SK-N-MC (cell line): ENCODE results near the gene INPP5A.

Experiments
- DNase-seq: peaks from one replicate; pipeline ENCODE4 v3.0.0-alpha.2; 2011; ENCODE audit warnings: low read depth, low spot score
- H3K27ac ChIP-seq: fragments of 200-600 bp; sonication (generic); 2 replicates; pipeline ENCODE4 v1.5.1; 2016; ENCODE audit warnings: mixed run types
- H3K36me3 ChIP-seq: fragments of 200-600 bp; sonication (generic); 2 replicates; pipeline ENCODE4 v1.6.1; 2017; ENCODE audit warnings: antibody characterized with exemption, low read length, mixed read lengths; ENCODE audit not compliant: insufficient read depth
- H3K4me3 ChIP-seq: fragments of 200-600 bp; sonication (generic); 2 replicates; pipeline ENCODE4 v1.5.1; 2016
- H3K9ac ChIP-seq: fragments of 200-600 bp; sonication (generic); 2 replicates; pipeline ENCODE4 v1.8.0; 2017; ENCODE audit warnings: mixed run types, mixed read lengths; ENCODE audit not compliant: insufficient read length
- H3K9me3 ChIP-seq: fragments of 200-600 bp; sonication (generic); 2 replicates; pipeline ENCODE4 v1.6.1; 2017; ENCODE audit warnings: low read depth, mild to moderate bottlenecking, antibody characterized with exemption, low read length, moderate library complexity, mixed read lengths
- EZH2 ChIP-seq: fragments of 200-600 bp; sonication (generic); IDR thresholded peaks from one replicate; pipeline ENCODE4 v1.6.1; 2017; ENCODE audit warnings: antibody characterized with exemption
- FOXP2 ChIP-seq: optimal IDR thresholded peaks from 2 replicates; pipeline ENCODE3; 2011; ENCODE audit warnings: mild to moderate bottlenecking, moderate library complexity; ENCODE audit not compliant: insufficient read depth; ENCODE audit errors: extremely low read length, control extremely low read depth
- POLR2AphosphoS5 ChIP-seq: IDR thresholded peaks from 2 replicates; pipeline ENCODE4 v1.6.1; 2012; ENCODE audit warnings: mild to moderate bottlenecking, low read depth, low read length, borderline replicate concordance

INPP5A gene

GRCh38 chr10:132585732-132586722, 48.4 kb downstream of the INPP5A start:
- Histone ChIP-seq H3K9ac (no peak overlapping the region), H3K4me3 (no peak overlapping the region), H3K27ac (no peak overlapping the region), H3K36me3 (no peaks in the 10 kb centered on the region), H3K9me3 (no peaks in the 10 kb centered on the region)
- no peak for DNase-seq
- TF ChIP-seq POLR2AphosphoS5 (no peak), EZH2 (no peak), FOXP2 (no peak)

- Histone ChIP-seq H3K4me3 (no peak overlapping the region), H3K36me3 (no peaks in the 10 kb centered on the region), H3K27ac (no peak overlapping the region), H3K9ac (no peak overlapping the region), H3K9me3 (no peaks in the 10 kb centered on the region)
- TF ChIP-seq EZH2 (no peak), FOXP2 (no peak), POLR2AphosphoS5 (no peak)
- DNase-seq: no peak
Observed at GRCh38 chr10:132586739-132587138, 49.2 kb downstream of the INPP5A start.

- no peak overlapping the region for H3K4me3 ChIP-seq
Observed at GRCh38 chr10:132587175-132587574, 49.6 kb downstream of the INPP5A start.

GRCh38 chr10:132588301-132589013, 50.9 kb downstream of the INPP5A start:
- H3K4me3 ChIP-seq: no peak overlapping the region
- H3K27ac ChIP-seq: no peak overlapping the region
- no peak for DNase-seq
- TF ChIP-seq POLR2AphosphoS5: no peak
- no peak for TF ChIP-seq EZH2
- no peak for TF ChIP-seq FOXP2
- H3K9me3 ChIP-seq: no peaks in the 10 kb centered on the region
- no peaks in the 10 kb centered on the region for H3K36me3 ChIP-seq
- H3K9ac ChIP-seq: no peak overlapping the region

More at GRCh38 chr10:132587175-132587574, 49.6 kb downstream of the INPP5A start:
- no peaks in the 10 kb centered on the region for H3K9me3 ChIP-seq
- no peak overlapping the region for H3K9ac ChIP-seq
- TF ChIP-seq FOXP2 (no peak), POLR2AphosphoS5 (no peak), EZH2 (no peak)
- no peaks in the 10 kb centered on the region for H3K36me3 ChIP-seq
- no peak overlapping the region for H3K27ac ChIP-seq
- DNase-seq: no peak

GRCh38 chr10:132589015-132589414, 51.4 kb downstream of the INPP5A start:
- TF ChIP-seq FOXP2 (no peak), EZH2 (no peak), POLR2AphosphoS5 (no peak)
- no peaks in the 10 kb centered on the region for H3K9me3 ChIP-seq
- no peak overlapping the region for H3K27ac ChIP-seq
- no peak for DNase-seq
- no peaks in the 10 kb centered on the region for H3K36me3 ChIP-seq
- H3K9ac ChIP-seq: no peak overlapping the region
- no peak overlapping the region for H3K4me3 ChIP-seq

GRCh38 chr10:132589681-132590080, 52.1 kb downstream of the INPP5A start:
- TF ChIP-seq EZH2 (no peak), FOXP2 (no peak), POLR2AphosphoS5 (no peak)
- Histone ChIP-seq H3K36me3 (no peaks in the 10 kb centered on the region), H3K9ac (no peak overlapping the region), H3K27ac (no peak overlapping the region), H3K9me3 (no peaks in the 10 kb centered on the region), H3K4me3 (no peak overlapping the region)
- DNase-seq: no peak

GRCh38 chr10:132590094-132590751, 52.6 kb downstream of the INPP5A start:
- no peaks in the 10 kb centered on the region for H3K9me3 ChIP-seq
- DNase-seq: no peak
- TF ChIP-seq FOXP2: no peak
- no peak for TF ChIP-seq POLR2AphosphoS5
- TF ChIP-seq EZH2: no peak
- H3K36me3 ChIP-seq: no peaks in the 10 kb centered on the region
- no peak overlapping the region for H3K27ac ChIP-seq
- no peak overlapping the region for H3K9ac ChIP-seq
- H3K4me3 ChIP-seq: no peak overlapping the region

- no peak for DNase-seq
- no peak for TF ChIP-seq FOXP2
- no peak for TF ChIP-seq POLR2AphosphoS5
- TF ChIP-seq EZH2: no peak
- Histone ChIP-seq H3K9me3 (no peaks in the 10 kb centered on the region), H3K36me3 (no peaks in the 10 kb centered on the region), H3K27ac (no peak overlapping the region), H3K4me3 (no peak overlapping the region), H3K9ac (no peak overlapping the region)
Observed at GRCh38 chr10:132590752-132591121, 53.1 kb downstream of the INPP5A start.
